ENCODE data around the gene FANCM. TPM values are rescaled to one million over a fixed set of nuclear protein-coding genes. Genes with fewer than 3 reads are reported as not detected.

Gene FANCM
- total and polyA plus RNA-seq, 2 experiments from 2014 or later: 19.6 to 21.1 TPM

DNA sequence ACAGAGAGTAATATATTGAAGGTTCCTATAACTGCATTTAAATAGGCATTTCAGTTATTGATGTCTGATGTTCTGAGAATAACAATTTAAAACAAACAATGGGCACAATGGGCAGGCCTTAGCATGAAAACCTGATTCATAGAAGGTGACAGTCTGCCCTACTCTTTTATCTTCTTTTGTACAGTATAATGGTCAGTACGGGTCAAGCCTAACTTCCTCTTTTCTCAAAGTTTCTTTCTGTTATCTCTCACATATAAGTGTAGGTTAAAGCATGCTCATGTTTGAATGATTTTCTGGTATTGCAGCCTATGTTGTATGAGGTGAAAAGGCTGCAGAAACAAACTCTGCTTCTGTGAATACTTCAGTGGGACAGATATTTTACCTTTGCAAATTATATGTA is 15.6 kb upstream of the FANCM start:
- Histone ChIP-seq H3K9me2 (ENCODE audit: insufficient read depth) (no peaks in the 10 kb centered on the region), H3K27ac (ENCODE audit: low read depth) (no peak overlapping the region), H3F3A (replicated peaks; ENCODE audit: low read depth) (no peaks in the 10 kb centered on the region), H3K36me3 (ENCODE audit: insufficient read depth) (peaks cover 53% of the 10 kb centered on the region), H2AFZ (no peak overlapping the region), H3K4me1 (ENCODE audit: insufficient read depth) (no peaks in the 10 kb centered on the region), H3K4me2 (no peak overlapping the region), H3K4me3 (no peak overlapping the region), H3K79me2 (replicated peaks; ENCODE audit: insufficient read depth) (no peaks in the 10 kb centered on the region; the same call in 1 of the 2 replicates), H4K20me1 (replicated peaks; ENCODE audit: insufficient read depth) (peaks cover 21% of the 10 kb centered on the region), H3K27me3 (ENCODE audit: insufficient read depth) (no peaks in the 10 kb centered on the region)
- no peaks in the 10 kb centered on the region for H3K9me3 Mint-ChIP-seq
- H3K4me1 Mint-ChIP-seq: no peaks in the 10 kb centered on the region
- H3K27me3 Mint-ChIP-seq (ENCODE audit: insufficient read depth, low read depth, poor library complexity): no peaks in the 10 kb centered on the region
- TF ChIP-seq ZNF114 (CRISPR knock-in tag; IDR thresholded peaks at IDR 0.05) (no peak), EZH2phosphoT487 (IDR thresholded peaks at IDR 0.05; ENCODE audit: unreplicated experiment) (no peak), POLR2AphosphoS5 (IDR thresholded peaks at IDR 0.05; ENCODE audit: low read depth) (no peak), NANOG (IDR thresholded peaks at IDR 0.05; ENCODE audit: borderline replicate concordance) (no peak), STAT1 (IDR thresholded peaks at IDR 0.05; ENCODE audit: unreplicated experiment) (no peak), ZNF331 (CRISPR knock-in tag; IDR thresholded peaks at IDR 0.05; ENCODE audit: low read depth) (no peak), ZNF462 (CRISPR knock-in tag; IDR thresholded peaks at IDR 0.05) (no peak), CREB1 (CRISPR knock-in tag; IDR thresholded peaks at IDR 0.05; ENCODE audit: low read depth) (no peak), ETS1 (IDR thresholded peaks at IDR 0.05) (no peak)
- TF ChIP-seq, protein P1, sequence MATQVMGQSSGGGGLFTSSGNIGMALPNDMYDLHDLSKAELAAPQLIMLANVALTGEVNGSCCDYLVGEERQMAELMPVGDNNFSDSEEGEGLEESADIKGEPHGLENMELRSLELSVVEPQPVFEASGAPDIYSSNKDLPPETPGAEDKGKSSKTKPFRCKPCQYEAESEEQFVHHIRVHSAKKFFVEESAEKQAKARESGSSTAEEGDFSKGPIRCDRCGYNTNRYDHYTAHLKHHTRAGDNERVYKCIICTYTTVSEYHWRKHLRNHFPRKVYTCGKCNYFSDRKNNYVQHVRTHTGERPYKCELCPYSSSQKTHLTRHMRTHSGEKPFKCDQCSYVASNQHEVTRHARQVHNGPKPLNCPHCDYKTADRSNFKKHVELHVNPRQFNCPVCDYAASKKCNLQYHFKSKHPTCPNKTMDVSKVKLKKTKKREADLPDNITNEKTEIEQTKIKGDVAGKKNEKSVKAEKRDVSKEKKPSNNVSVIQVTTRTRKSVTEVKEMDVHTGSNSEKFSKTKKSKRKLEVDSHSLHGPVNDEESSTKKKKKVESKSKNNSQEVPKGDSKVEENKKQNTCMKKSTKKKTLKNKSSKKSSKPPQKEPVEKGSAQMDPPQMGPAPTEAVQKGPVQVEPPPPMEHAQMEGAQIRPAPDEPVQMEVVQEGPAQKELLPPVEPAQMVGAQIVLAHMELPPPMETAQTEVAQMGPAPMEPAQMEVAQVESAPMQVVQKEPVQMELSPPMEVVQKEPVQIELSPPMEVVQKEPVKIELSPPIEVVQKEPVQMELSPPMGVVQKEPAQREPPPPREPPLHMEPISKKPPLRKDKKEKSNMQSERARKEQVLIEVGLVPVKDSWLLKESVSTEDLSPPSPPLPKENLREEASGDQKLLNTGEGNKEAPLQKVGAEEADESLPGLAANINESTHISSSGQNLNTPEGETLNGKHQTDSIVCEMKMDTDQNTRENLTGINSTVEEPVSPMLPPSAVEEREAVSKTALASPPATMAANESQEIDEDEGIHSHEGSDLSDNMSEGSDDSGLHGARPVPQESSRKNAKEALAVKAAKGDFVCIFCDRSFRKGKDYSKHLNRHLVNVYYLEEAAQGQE (IDR thresholded peaks at IDR 0.05; ENCODE audit: unreplicated experiment): no peak
- TF ChIP-seq, protein P2, sequence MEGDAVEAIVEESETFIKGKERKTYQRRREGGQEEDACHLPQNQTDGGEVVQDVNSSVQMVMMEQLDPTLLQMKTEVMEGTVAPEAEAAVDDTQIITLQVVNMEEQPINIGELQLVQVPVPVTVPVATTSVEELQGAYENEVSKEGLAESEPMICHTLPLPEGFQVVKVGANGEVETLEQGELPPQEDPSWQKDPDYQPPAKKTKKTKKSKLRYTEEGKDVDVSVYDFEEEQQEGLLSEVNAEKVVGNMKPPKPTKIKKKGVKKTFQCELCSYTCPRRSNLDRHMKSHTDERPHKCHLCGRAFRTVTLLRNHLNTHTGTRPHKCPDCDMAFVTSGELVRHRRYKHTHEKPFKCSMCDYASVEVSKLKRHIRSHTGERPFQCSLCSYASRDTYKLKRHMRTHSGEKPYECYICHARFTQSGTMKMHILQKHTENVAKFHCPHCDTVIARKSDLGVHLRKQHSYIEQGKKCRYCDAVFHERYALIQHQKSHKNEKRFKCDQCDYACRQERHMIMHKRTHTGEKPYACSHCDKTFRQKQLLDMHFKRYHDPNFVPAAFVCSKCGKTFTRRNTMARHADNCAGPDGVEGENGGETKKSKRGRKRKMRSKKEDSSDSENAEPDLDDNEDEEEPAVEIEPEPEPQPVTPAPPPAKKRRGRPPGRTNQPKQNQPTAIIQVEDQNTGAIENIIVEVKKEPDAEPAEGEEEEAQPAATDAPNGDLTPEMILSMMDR (conservative IDR thresholded peaks at IDR 0.05; ENCODE audit: low read depth in 2 of 2): no peak
- H3K36me3 Mint-ChIP-seq (ENCODE audit: low read depth): peaks cover 82% of the 10 kb centered on the region
- H3K27ac Mint-ChIP-seq: no peak overlapping the region
- no peak overlapping the region for H3K4me3 Mint-ChIP-seq
- ATAC-seq: no peak
- no peak for DNase-seq (ENCODE audit: low spot score)

Measured in GM23338 (cell line).